ENCODE data around the gene EPB41L2. TPM values are rescaled to one million over a fixed set of nuclear protein-coding genes. Genes with fewer than 3 reads are reported as not detected.
A peak's percentile ranks its signal among the peaks of the same experiment; 100 is the strongest.
"Not testable (repeated sequence)": the region's sequence is repeated elsewhere in the genome, so short reads cannot be mapped to it uniquely, and the experiment has no call there.

EPB41L2 gene
- total and polyA plus RNA-seq, 4 experiments from 2014 or later = 3.3 to 24.3 (median 12.7) TPM

- no peaks in the 10 kb centered on the region for H3K9me3 ChIP-seq (ENCODE audit: control insufficient read depth in 1 of 2, low read length in 2 of 2)
- H3K4me3 ChIP-seq (ENCODE audit: low read length in 2 of 2) = no peak overlapping the region
- Mint-ChIP-seq H3K4me3 (no peak overlapping the region), H3K27ac (no peak overlapping the region), H3K9me3 (peaks cover 0 to 2% (median 0%) of the 10 kb centered on the region in 8 donors), H3K36me3 (peaks cover 0 to 6% of the 10 kb centered on the region in 2 donors), H3K4me1 (no peaks in the 10 kb centered on the region), H3K27me3 (no peaks in the 10 kb centered on the region)
- ChIA-PET CTCF (ENCODE audit: partially characterized antibody) (no interaction called here), POLR2A (ENCODE audit: partially characterized antibody) (no interaction called here)
- no peaks in the 10 kb centered on the region for H3K27me3 ChIP-seq (ENCODE audit: insufficient read depth, low read length)
- H3K36me3 ChIP-seq (ENCODE audit: insufficient read depth, low read length) = no peaks in the 10 kb centered on the region
- intact Hi-C loops (cut with micrococcal nuclease) = no loop called here
- no peak overlapping the region for H3K27ac ChIP-seq (ENCODE audit: low read depth, low read length)
- DNase-seq = no peak
- no peaks in the 10 kb centered on the region for H3K4me1 ChIP-seq (ENCODE audit: insufficient read depth, low read length)
Observed at GRCh38 chr6:130944486-130944885, 118.6 kb downstream of the EPB41L2 start.

GRCh38 chr6:130943738-130944137 is 119.3 kb downstream of the EPB41L2 start:
- Histone ChIP-seq H3K4me1 (ENCODE audit: insufficient read depth, low read length) (no peaks in the 10 kb centered on the region), H3K4me3 (ENCODE audit: low read length in 2 of 2) (no peak overlapping the region), H3K27me3 (ENCODE audit: insufficient read depth, low read length) (no peaks in the 10 kb centered on the region), H3K36me3 (ENCODE audit: insufficient read depth, low read length) (no peaks in the 10 kb centered on the region), H3K27ac (ENCODE audit: low read depth, low read length) (no peak overlapping the region), H3K9me3 (ENCODE audit: control insufficient read depth in 1 of 2, low read length in 2 of 2) (no peaks in the 10 kb centered on the region)
- intact Hi-C loops (cut with micrococcal nuclease) = no loop called here
- DNase-seq = no peak
- ChIA-PET POLR2A (ENCODE audit: partially characterized antibody) (no interaction called here), CTCF (ENCODE audit: partially characterized antibody) (no interaction called here)
- no peaks in the 10 kb centered on the region for H3K4me1 Mint-ChIP-seq
- peak overlapping the region in 1 of 8 donors; percentile 8 for H3K4me3 Mint-ChIP-seq
- H3K27ac Mint-ChIP-seq = no peak overlapping the region
- H3K36me3 Mint-ChIP-seq = peaks cover 0 to 6% of the 10 kb centered on the region in 2 donors
- peaks cover 0 to 2% (median 0%) of the 10 kb centered on the region in 8 donors for H3K9me3 Mint-ChIP-seq
- no peaks in the 10 kb centered on the region for H3K27me3 Mint-ChIP-seq

- intact Hi-C loops (cut with micrococcal nuclease) = not testable (repeated sequence)
Observed at GRCh38 chr6:130942752-130943151, 120.3 kb downstream of the EPB41L2 start.

GRCh38 chr6:130937942-130938604 is 125.0 kb downstream of the EPB41L2 start:
- intact Hi-C loops (cut with micrococcal nuclease) = no loop called here
- ChIA-PET CTCF (ENCODE audit: partially characterized antibody) (no interaction called here), POLR2A (ENCODE audit: partially characterized antibody) (no interaction called here)
- no peak overlapping the region for H3K4me3 ChIP-seq (ENCODE audit: low read length in 2 of 2)
- Mint-ChIP-seq H3K27ac (no peak overlapping the region), H3K36me3 (no peaks in the 10 kb centered on the region), H3K4me1 (no peaks in the 10 kb centered on the region), H3K27me3 (no peaks in the 10 kb centered on the region), H3K4me3 (no peak overlapping the region), H3K9me3 (no peaks in the 10 kb centered on the region)
- no peaks in the 10 kb centered on the region for H3K36me3 ChIP-seq (ENCODE audit: insufficient read depth, low read length)
- no peaks in the 10 kb centered on the region for H3K27me3 ChIP-seq (ENCODE audit: insufficient read depth, low read length)
- no peaks in the 10 kb centered on the region for H3K4me1 ChIP-seq (ENCODE audit: insufficient read depth, low read length)
- H3K9me3 ChIP-seq (ENCODE audit: control insufficient read depth in 1 of 2, low read length in 2 of 2) = no peaks in the 10 kb centered on the region
- no peak overlapping the region for H3K27ac ChIP-seq (ENCODE audit: low read depth, low read length)
- DNase-seq = no peak

More at GRCh38 chr6:130942752-130943151, 120.3 kb downstream of the EPB41L2 start:
- H3K4me3 ChIP-seq (ENCODE audit: low read length in 2 of 2); H3K36me3 ChIP-seq (ENCODE audit: insufficient read depth, low read length); H3K9me3 Mint-ChIP-seq; H3K9me3 ChIP-seq (ENCODE audit: control insufficient read depth in 1 of 2, low read length in 2 of 2); CTCF ChIA-PET (ENCODE audit: partially characterized antibody); H3K36me3 Mint-ChIP-seq; POLR2A ChIA-PET (ENCODE audit: partially characterized antibody); H3K4me1 ChIP-seq (ENCODE audit: insufficient read depth, low read length); H3K27ac ChIP-seq (ENCODE audit: low read depth, low read length); H3K27ac Mint-ChIP-seq; H3K27me3 Mint-ChIP-seq; H3K4me1 Mint-ChIP-seq; H3K27me3 ChIP-seq (ENCODE audit: insufficient read depth, low read length); DNase-seq; H3K4me3 Mint-ChIP-seq: not testable (repeated sequence)

GRCh38 chr6:130936933-130937332 is 126.1 kb downstream of the EPB41L2 start:
- Histone ChIP-seq H3K4me3 (ENCODE audit: low read length in 2 of 2) (no peak overlapping the region), H3K9me3 (ENCODE audit: control insufficient read depth in 1 of 2, low read length in 2 of 2) (no peaks in the 10 kb centered on the region), H3K27me3 (ENCODE audit: insufficient read depth, low read length) (no peaks in the 10 kb centered on the region), H3K36me3 (ENCODE audit: insufficient read depth, low read length) (no peaks in the 10 kb centered on the region), H3K4me1 (ENCODE audit: insufficient read depth, low read length) (no peaks in the 10 kb centered on the region), H3K27ac (ENCODE audit: low read depth, low read length) (no peak overlapping the region)
- Mint-ChIP-seq H3K9me3 (no peaks in the 10 kb centered on the region), H3K4me3 (no peak overlapping the region), H3K36me3 (no peaks in the 10 kb centered on the region), H3K4me1 (no peaks in the 10 kb centered on the region), H3K27ac (no peak overlapping the region), H3K27me3 (no peaks in the 10 kb centered on the region)
- intact Hi-C loops (cut with micrococcal nuclease) = no loop called here
- ChIA-PET CTCF (ENCODE audit: partially characterized antibody) (no interaction called here), POLR2A (ENCODE audit: partially characterized antibody) (no interaction called here)
- DNase-seq = no peak

GRCh38 chr6:130935978-130936377 is 127.1 kb downstream of the EPB41L2 start:
- H3K27ac Mint-ChIP-seq = no peak overlapping the region
- H3K36me3 Mint-ChIP-seq = peaks cover 0 to under 1% of the 10 kb centered on the region in 2 donors
- intact Hi-C loops (cut with micrococcal nuclease) = no loop called here
- H3K9me3 Mint-ChIP-seq = no peaks in the 10 kb centered on the region
- H3K4me1 ChIP-seq (ENCODE audit: insufficient read depth, low read length) = no peaks in the 10 kb centered on the region
- ChIA-PET CTCF (ENCODE audit: partially characterized antibody) (no interaction called here), POLR2A (ENCODE audit: partially characterized antibody) (no interaction called here)
- H3K27me3 ChIP-seq (ENCODE audit: insufficient read depth, low read length) = no peaks in the 10 kb centered on the region
- H3K27ac ChIP-seq (ENCODE audit: low read depth, low read length) = no peak overlapping the region
- H3K4me1 Mint-ChIP-seq = no peaks in the 10 kb centered on the region
- H3K4me3 ChIP-seq (ENCODE audit: low read length in 2 of 2) = no peak overlapping the region
- no peak for DNase-seq
- no peak overlapping the region for H3K4me3 Mint-ChIP-seq
- no peaks in the 10 kb centered on the region for H3K36me3 ChIP-seq (ENCODE audit: insufficient read depth, low read length)
- no peaks in the 10 kb centered on the region for H3K9me3 ChIP-seq (ENCODE audit: control insufficient read depth in 1 of 2, low read length in 2 of 2)
- H3K27me3 Mint-ChIP-seq = no peaks in the 10 kb centered on the region

- H3K27ac Mint-ChIP-seq = no peak overlapping the region
- POLR2A ChIA-PET (ENCODE audit: partially characterized antibody) = no interaction called here
Observed at GRCh38 chr6:130934848-130935585, 128.0 kb downstream of the EPB41L2 start.

More at GRCh38 chr6:130934848-130935585, 128.0 kb downstream of the EPB41L2 start:
- Histone ChIP-seq H3K36me3 (ENCODE audit: insufficient read depth, low read length) (no peaks in the 10 kb centered on the region), H3K27me3 (ENCODE audit: insufficient read depth, low read length) (no peaks in the 10 kb centered on the region), H3K9me3 (ENCODE audit: control insufficient read depth in 1 of 2, low read length in 2 of 2) (no peaks in the 10 kb centered on the region), H3K4me1 (ENCODE audit: insufficient read depth, low read length) (no peaks in the 10 kb centered on the region), H3K27ac (ENCODE audit: low read depth, low read length) (no peak overlapping the region), H3K4me3 (ENCODE audit: low read length in 2 of 2) (no peak overlapping the region)
- DNase-seq = no peak
- H3K27me3 Mint-ChIP-seq = no peaks in the 10 kb centered on the region
- peaks cover 0 to 2% (median 0%) of the 10 kb centered on the region in 8 donors for H3K9me3 Mint-ChIP-seq
- H3K4me1 Mint-ChIP-seq = no peaks in the 10 kb centered on the region
- peaks cover 0 to 3% of the 10 kb centered on the region in 2 donors for H3K36me3 Mint-ChIP-seq
- no peak overlapping the region for H3K4me3 Mint-ChIP-seq
- intact Hi-C loops (cut with micrococcal nuclease) = no loop called here
- CTCF ChIA-PET (ENCODE audit: partially characterized antibody) = no interaction called here

Measured in CD4-positive, alpha-beta memory T cell (primary cell).